ENCODE measurements around the gene GP9. TPM values are rescaled to one million over a fixed set of nuclear protein-coding genes. Genes with fewer than 3 reads are reported as not detected.

The GP9 gene
- total and polyA plus RNA-seq, 7 donors, result 0.04 to 0.21 (median 0.09) TPM; not detected in 4

DNA sequence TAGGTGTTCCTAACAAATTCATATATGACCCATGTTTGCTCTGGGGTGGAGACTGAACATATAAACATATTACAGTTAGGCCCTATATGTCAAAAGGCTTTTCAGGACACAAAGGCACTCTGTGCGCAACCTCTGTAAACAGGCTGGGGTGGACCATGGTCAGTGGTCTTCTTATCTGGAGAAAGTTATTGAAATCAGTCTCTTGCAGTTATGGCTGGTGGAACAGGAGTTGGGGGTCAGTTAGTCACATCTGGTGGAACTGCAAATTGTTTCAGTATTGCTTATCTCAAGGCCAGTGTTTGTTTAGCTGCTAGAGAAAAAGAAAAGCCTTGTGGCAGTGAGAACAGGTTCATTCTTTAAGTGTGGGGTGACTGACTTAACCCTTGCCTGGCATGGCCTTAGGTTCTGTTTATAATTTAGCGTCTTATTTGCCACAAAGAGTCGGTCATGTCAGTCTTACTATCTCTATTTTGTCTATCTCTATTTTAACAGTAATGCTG, 5.9 kb upstream of the GP9 start:
- Histone ChIP-seq H3K36me3 (ENCODE audit: insufficient read depth in 1 of 2, low read depth in 1 of 2) (no peaks in the 10 kb centered on the region), H3K27ac (no peak overlapping the region), H3K27me3 (ENCODE audit: insufficient read depth in 3 of 3, low read length in 2 of 3) (no peaks in the 10 kb centered on the region), H3K4me1 (no peaks in the 10 kb centered on the region), H3K4me3 (no peak overlapping the region), H3K9me3 (no peaks in the 10 kb centered on the region)
- TF ChIP-seq, protein P1, sequence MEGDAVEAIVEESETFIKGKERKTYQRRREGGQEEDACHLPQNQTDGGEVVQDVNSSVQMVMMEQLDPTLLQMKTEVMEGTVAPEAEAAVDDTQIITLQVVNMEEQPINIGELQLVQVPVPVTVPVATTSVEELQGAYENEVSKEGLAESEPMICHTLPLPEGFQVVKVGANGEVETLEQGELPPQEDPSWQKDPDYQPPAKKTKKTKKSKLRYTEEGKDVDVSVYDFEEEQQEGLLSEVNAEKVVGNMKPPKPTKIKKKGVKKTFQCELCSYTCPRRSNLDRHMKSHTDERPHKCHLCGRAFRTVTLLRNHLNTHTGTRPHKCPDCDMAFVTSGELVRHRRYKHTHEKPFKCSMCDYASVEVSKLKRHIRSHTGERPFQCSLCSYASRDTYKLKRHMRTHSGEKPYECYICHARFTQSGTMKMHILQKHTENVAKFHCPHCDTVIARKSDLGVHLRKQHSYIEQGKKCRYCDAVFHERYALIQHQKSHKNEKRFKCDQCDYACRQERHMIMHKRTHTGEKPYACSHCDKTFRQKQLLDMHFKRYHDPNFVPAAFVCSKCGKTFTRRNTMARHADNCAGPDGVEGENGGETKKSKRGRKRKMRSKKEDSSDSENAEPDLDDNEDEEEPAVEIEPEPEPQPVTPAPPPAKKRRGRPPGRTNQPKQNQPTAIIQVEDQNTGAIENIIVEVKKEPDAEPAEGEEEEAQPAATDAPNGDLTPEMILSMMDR (IDR thresholded peaks at IDR 0.05), result no peak
- ATAC-seq (no peak), DNase-seq (no peak)
- 64 to 97% (median 97%) methylated on average over 3 of the region's 3 CpGs for WGBS, 3 donors
- intact Hi-C loops (cut with DNase I), result loop anchor here (10.0 kb wide), 2 partner anchors 50 to 200 kb away; no protein-coding TSS in a partner anchor

DNA sequence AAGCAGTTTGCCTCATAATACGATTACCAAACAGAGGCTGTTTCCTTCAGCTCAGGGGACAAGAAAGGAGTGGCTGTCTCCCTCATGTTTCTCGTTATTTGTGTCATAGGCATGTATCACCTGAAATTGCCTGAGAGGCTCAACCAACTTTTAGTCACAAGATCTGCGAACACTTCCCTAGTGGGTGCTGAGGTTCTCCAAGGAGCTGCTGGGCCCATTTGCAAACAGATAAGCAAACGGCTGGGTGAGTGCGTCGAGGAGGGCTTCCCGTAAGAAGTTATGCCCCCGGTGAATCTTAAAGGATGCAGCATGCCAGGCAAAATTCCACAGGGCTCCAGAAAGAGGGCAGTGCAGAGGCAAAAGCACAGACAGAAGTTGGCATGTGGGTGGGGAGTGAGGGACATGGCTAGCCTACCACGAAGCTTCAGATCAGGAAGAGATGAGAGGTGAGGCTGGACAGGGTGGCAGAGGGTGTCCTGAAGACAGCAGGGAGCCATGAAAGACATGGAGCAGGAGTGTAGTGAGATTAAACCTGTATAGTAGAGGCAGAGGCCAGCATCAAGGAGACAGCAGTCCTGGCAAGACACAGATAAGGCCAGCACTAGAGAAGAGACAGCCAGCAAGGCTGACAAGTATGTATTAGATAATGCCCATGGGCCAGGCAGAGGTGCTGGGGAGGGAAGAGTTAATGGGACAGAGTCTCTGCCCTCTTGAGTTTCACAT, 4.0 kb upstream of the GP9 start:
- H3K36me3 ChIP-seq (ENCODE audit: insufficient read depth in 1 of 2, low read depth in 1 of 2), result no peaks in the 10 kb centered on the region

DNA sequence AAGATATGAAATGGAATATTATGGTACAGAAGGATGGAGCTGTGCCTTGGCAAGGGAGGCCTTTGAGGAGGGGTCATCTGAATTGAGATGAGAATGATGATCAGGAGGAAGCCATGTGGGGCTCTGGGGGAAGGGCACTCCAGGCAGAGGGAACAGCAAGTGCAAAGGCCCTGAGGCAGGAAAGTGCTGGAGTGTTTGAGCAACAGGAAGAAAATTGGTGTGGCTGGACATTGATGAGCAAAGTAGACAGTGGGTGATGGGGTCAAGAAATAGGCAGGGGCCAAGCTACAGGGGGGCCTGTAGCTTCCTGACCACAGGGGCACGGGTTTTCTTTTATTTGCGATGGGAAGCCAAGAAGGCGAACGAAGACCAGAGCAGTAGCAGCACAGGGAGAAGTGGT, 3.3 kb upstream of the GP9 start:
- Histone ChIP-seq H3K4me1 (no peaks in the 10 kb centered on the region), H3K4me3 (no peak overlapping the region), H3K27me3 (ENCODE audit: insufficient read depth in 3 of 3, low read length in 2 of 3) (no peaks in the 10 kb centered on the region), H3K9me3 (no peaks in the 10 kb centered on the region), H3K27ac (no peak overlapping the region), H3K36me3 (ENCODE audit: insufficient read depth in 1 of 2, low read depth in 1 of 2) (no peaks in the 10 kb centered on the region)
- TF ChIP-seq, protein P1 (IDR thresholded peaks at IDR 0.05), result no peak
- ATAC-seq (no peak), DNase-seq (no peak)
- 91 to 95% (median 94%) methylated on average over 4 of the region's 4 CpGs for WGBS, 3 donors
- intact Hi-C loops (cut with DNase I), result loop anchor here (10.0 kb wide), 2 partner anchors 48 to 198 kb away; no protein-coding TSS in a partner anchor

More for the DNA sequence above, 4.0 kb upstream of the GP9 start:
- 62 to 67% (median 67%) methylated on average over 9 of the region's 9 CpGs for WGBS, 3 donors
- DNase-seq (no peak), ATAC-seq (no peak)
- Histone ChIP-seq H3K4me1 (no peaks in the 10 kb centered on the region), H3K27ac (no peak overlapping the region), H3K27me3 (ENCODE audit: insufficient read depth in 3 of 3, low read length in 2 of 3) (no peaks in the 10 kb centered on the region), H3K9me3 (no peaks in the 10 kb centered on the region), H3K4me3 (no peak overlapping the region)
- intact Hi-C loops (cut with DNase I), result loop anchor here (10.0 kb wide), 2 partner anchors 48 to 198 kb away; no protein-coding TSS in a partner anchor
- TF ChIP-seq, protein P1 (IDR thresholded peaks at IDR 0.05), result no peak

DNA sequence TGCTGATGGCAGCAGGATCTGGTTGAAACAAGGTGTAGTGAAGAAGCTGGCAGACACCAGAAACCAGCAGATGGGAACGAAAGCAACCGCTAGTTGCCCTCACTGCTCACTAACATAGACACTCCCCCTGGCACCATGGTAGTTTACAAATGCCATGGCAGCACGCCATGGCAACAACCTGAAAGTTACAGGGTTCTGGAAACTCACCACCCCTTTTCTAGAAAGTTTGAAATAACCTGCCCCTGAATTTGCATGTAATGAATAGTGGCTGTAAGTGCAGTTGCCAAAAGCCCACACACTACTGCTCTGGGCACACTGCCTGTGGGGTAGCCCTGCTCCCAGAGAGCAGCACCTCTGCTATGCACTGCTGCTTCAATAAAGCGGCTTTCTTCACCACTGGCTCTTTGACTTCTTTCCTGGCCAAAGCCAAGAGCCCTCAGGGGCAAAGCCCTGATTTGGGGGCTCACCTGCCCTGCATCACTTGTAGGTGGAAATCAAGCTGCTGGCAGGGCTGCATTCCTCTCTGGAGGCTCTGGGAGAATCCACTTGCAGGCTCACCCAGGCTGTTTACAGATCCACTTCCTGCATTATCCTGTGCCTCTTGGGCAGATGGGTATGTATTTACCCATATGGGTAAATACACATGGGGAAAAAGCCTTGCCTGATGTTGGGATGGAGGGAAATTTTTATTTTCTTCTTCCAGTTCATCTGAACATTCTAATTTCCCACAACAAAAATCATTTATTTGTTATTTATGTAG, 2.0 kb upstream of the GP9 start:
- Histone ChIP-seq H3K9me3 (no peaks in the 10 kb centered on the region), H3K27me3 (ENCODE audit: insufficient read depth in 3 of 3, low read length in 2 of 3) (no peaks in the 10 kb centered on the region), H3K27ac (no peak overlapping the region), H3K4me3 (no peak overlapping the region), H3K36me3 (ENCODE audit: insufficient read depth in 1 of 2, low read depth in 1 of 2) (no peaks in the 10 kb centered on the region), H3K4me1 (no peaks in the 10 kb centered on the region)
- DNase-seq (peak in 1 of 2 donors; percentile 8), ATAC-seq (no peak)
- WGBS, 3 donors, result 38 to 59% (median 39%) methylated on average over 4 of the region's 4 CpGs
- TF ChIP-seq, protein P1 (IDR thresholded peaks at IDR 0.05), result no peak
- intact Hi-C loops (cut with DNase I), result loop anchor here (10.0 kb wide), 2 partner anchors 46 to 196 kb away; no protein-coding TSS in a partner anchor

Measured in psoas muscle (tissue), 8 donors.